ENCODE measurements around the gene CD200R1.

DNA sequence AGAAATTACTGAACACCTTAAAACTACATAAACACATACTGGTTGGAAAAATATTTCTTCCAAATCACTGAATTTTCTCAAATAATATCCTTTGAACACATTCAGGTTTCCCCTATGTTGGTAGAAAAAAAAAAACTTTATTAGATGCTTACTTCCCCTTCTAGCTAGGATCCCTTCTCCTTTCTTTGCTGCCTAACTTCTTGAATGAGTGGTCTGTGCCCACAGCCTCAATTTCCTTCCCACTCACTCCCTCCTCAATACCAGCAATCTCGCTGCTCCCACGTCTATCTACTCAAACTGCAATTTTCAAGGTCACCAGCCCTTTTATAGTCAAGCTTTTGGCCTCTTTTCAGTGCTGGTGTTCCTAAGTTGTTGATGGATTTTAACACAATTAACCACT lies 8.3 kb downstream of the CD200R1 start:
- TF ChIP-seq, protein P1, sequence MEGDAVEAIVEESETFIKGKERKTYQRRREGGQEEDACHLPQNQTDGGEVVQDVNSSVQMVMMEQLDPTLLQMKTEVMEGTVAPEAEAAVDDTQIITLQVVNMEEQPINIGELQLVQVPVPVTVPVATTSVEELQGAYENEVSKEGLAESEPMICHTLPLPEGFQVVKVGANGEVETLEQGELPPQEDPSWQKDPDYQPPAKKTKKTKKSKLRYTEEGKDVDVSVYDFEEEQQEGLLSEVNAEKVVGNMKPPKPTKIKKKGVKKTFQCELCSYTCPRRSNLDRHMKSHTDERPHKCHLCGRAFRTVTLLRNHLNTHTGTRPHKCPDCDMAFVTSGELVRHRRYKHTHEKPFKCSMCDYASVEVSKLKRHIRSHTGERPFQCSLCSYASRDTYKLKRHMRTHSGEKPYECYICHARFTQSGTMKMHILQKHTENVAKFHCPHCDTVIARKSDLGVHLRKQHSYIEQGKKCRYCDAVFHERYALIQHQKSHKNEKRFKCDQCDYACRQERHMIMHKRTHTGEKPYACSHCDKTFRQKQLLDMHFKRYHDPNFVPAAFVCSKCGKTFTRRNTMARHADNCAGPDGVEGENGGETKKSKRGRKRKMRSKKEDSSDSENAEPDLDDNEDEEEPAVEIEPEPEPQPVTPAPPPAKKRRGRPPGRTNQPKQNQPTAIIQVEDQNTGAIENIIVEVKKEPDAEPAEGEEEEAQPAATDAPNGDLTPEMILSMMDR (IDR thresholded peaks at IDR 0.05 in 2 of 3, conservative IDR thresholded peaks at IDR 0.05 in 1 of 3; ENCODE audit: insufficient read depth in 2 of 3, low read depth in 1 of 3, low read length in 3 of 3), result no peak
- no peak for TF ChIP-seq CBX2 (IDR thresholded peaks at IDR 0.05; ENCODE audit: insufficient read depth, low read length, poor library complexity, severe bottlenecking)
- no peak for TF ChIP-seq TCF7L2 (IDR thresholded peaks at IDR 0.05; ENCODE audit: low read depth, low read length)
- TF ChIP-seq SETDB1 (IDR thresholded peaks at IDR 0.05; ENCODE audit: low read length), result no peak
- TF ChIP-seq, protein P2, sequence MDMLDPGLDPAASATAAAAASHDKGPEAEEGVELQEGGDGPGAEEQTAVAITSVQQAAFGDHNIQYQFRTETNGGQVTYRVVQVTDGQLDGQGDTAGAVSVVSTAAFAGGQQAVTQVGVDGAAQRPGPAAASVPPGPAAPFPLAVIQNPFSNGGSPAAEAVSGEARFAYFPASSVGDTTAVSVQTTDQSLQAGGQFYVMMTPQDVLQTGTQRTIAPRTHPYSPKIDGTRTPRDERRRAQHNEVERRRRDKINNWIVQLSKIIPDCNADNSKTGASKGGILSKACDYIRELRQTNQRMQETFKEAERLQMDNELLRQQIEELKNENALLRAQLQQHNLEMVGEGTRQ (CRISPR knock-in tag; IDR thresholded peaks at IDR 0.05), result no peak
- no peak for TF ChIP-seq ZNF23 (CRISPR knock-in tag; IDR thresholded peaks at IDR 0.05)
- TF ChIP-seq GATAD2A (IDR thresholded peaks at IDR 0.05), result no peak
- no peak for TF ChIP-seq CHD2 (IDR thresholded peaks at IDR 0.05; ENCODE audit: low read depth, low read length)
- no peak for TF ChIP-seq KAT7 (CRISPR knock-in tag; IDR thresholded peaks at IDR 0.05; ENCODE audit: borderline replicate concordance)
- no peak for TF ChIP-seq BRF2 (IDR thresholded peaks at IDR 0.05; ENCODE audit: borderline replicate concordance, insufficient read depth, insufficient read length)
- TF ChIP-seq EZH2 (IDR thresholded peaks at IDR 0.05; ENCODE audit: borderline replicate concordance, low read depth, low read length), result no peak
- TF ChIP-seq NCOA1 (IDR thresholded peaks at IDR 0.05; ENCODE audit: low read depth), result no peak
- no peak for TF ChIP-seq SREBF1 (IDR thresholded peaks at IDR 0.05; ENCODE audit: borderline replicate concordance, low read depth, low read length)

Data from K562 (cell line).